HG02943 (cell line): ENCODE measurements around the gene DSTN.

Source experiments
- ATAC-seq: cut with Tn5 transposase; IDR thresholded peaks from one replicate; pipeline ENCODE4 v1.9.1; 2021; ENCODE audit warnings: mild to moderate bottlenecking, low read depth, moderate library complexity; ENCODE audit not compliant: unreplicated experiment

The DSTN gene

DNA sequence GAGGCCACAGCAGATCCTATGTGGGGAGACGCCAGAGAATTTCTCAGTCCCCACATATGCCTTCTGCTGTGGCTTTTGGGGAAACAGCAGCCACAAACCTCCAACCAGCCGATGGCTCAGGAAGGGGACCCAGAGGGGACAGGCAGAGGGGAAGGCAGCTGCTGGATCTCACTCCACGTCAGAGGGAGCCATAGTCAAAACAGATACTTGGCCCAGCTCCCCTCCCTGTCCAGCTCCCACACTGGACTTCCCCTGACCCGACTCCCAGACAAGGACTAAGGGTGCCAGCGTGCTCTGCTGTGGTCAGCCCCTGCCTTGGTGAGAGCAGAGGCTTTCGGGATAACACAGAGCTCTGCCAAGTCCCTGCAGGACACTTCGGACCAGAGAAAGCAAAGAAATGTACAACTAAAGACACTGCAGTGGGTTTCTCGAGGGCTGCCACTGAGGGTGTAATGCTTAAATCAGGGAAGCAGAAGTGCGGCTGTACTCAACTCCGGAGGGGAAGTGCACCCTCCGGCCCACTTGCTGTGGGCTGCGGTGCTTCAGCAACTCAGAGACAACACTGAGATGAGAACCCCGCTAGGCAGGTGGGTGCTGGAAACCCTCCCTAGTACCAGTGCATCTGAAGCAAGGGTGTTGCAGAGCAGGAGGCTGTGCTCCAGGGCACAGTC lies 64.9 kb downstream of the DSTN start:
- no peak for ATAC-seq

DNA sequence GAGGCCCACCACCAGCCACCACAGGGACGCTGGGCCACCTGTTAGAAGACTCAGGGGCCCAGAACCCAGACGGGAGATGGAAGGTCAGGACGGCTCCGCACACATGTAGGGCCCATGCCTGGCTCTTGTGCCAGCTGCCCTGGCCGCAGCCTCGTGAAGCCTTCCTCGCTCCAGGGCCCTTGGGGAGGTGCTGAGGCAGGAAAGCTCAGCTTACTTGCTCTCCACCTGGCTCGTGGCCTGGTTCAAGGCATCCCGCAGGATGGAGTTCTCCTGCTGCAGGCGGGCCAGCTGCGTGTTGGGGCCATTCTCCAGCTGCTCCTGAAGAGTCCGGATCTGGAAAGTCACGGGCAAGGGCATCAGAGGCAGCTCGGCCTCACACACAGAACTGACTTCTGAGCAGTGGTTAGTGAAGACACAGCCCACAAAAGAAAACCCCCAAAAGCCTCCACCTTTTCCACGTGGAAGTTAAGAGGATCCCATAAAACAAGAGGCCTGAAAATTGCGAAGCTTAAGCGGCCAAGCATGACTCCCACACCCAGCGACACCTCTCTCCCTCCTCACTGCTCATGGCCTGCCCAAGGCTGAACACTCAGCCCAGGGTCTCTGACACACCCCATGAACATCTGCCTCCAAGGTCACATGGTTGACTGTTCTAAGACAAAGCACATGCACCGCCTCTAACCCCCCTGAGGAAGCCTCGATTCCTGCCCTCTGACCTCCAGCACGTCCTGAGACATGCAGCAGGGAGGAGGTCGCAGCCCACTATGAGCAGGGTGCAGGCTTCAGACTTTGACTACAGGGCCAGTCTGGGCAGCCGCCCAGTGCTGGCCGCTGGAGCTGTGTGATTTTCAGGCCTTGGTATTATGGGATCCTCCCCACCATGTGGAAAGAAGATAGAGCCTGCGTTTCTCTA lies 65.7 kb downstream of the DSTN start:
- no peak for ATAC-seq

DNA sequence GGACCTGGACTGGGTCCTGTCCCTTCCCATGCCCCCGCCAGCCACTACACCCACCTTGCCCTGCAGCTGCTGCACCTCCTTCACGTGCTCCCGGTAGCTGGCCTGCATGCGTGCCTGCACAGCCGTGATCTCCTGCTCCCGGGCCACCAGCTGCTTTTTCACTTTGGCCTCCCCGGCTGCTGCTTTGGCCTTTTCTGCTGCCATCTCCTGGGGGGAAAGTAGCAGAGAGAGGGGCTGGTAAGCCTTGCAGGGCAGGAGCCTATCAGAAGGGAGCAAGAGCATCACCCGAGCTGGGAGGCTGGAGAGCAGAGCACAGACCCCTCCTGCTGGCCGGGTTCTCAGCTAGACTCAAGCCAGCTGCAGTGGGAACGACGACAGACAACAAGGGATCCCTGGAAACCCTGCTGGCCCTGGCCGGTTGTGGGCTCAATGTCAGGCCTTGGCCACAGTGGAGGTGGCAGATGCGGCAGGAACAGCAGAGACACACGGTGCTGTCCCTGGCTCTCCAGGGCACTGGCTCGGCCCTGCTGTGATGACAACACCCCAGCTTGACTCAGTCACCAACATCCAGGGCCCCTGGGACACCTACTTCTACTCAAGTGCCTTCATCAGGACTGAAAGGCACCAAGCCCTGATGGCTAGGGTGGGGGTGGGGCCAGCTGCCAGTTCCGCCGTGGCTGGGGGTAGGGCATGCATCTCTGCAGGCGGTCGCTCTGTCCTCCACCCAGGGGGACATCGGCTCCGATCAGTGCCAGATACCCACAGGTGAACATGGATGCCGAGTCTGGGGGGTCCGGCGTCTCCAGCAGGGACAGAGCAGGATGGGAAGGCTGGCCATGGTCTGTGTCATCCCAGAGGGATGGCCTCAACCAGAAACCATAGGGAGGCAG lies 66.9 kb downstream of the DSTN start:
- no peak for ATAC-seq

DNA sequence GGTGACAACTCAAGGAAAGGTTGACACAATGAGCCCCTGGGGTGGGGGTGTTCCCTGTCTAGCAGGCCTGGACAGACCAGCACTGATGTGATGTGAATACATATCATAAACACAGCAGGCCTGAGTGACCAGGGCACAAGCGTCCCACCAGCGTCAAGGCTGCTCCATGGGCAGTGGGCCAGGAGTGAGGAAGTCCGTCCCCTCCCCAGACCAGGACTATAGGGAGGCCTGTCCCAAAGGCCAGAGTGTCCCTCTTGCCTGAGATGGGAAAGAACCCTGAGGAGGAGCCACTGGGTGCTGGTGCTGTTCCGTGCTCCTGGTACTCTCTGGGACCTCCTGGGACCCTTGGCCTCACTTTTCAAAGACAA lies 67.5 kb downstream of the DSTN start:
- no peak for ATAC-seq

DNA sequence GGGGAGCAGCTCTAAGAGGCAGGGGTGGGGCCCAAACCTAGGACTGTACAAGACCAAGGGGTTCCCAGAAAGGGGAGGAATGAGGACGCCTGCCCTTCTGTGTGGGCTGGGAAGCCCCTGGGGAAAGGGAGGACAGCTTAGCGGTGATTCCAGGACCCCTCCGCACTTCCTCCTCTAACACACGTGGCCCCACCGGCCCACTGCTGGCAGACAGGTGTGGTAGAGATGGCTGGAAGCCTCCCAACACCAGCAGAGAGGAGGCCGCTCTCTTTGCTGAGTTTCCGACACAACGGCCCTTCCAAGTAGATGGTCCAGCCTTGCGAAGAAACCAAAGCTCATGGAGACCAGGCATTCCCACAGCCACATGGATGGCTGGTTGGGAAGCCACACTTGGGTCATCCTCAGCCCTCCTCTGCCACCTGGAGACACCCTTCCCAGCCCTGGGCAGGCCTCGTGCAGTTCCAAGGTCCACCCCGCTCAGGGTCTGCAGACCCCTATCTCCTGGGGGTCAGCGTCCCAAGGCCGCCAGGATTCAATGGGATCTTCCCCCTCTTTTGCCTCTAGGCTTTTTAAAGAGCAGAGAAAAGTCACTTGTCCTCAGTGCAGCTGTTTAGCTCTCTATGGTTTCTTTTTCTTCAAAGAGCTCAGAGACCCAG lies 68.2 kb downstream of the DSTN start:
- no peak for ATAC-seq

DNA sequence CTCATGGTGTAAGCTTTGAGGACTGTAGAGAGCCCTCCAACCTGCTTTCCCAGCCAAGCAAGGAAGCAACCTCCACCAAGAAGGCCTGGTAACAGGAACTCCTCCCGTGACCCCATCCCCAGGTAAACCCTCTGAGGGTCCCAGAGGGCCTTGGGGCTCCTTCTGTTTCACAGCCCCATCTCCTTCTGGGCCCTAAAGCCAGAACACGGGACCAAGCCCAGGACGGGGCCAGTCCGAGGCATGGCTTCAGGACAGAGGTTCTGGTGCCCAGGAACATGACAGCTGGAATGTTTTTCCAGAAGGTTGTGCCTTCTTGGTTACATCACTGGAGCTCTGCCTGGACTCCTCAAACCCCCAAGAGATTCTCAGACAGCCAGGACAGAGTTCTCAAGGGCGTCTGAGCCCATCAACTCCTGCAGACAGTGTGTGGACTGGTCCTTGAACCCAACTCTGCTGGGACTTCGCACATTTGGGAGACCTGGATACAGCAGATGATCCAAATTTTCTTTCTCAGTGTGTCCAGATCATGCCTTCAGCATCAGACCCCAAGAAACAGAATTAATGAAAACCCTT lies 69.0 kb downstream of the DSTN start:
- no peak for ATAC-seq

DNA sequence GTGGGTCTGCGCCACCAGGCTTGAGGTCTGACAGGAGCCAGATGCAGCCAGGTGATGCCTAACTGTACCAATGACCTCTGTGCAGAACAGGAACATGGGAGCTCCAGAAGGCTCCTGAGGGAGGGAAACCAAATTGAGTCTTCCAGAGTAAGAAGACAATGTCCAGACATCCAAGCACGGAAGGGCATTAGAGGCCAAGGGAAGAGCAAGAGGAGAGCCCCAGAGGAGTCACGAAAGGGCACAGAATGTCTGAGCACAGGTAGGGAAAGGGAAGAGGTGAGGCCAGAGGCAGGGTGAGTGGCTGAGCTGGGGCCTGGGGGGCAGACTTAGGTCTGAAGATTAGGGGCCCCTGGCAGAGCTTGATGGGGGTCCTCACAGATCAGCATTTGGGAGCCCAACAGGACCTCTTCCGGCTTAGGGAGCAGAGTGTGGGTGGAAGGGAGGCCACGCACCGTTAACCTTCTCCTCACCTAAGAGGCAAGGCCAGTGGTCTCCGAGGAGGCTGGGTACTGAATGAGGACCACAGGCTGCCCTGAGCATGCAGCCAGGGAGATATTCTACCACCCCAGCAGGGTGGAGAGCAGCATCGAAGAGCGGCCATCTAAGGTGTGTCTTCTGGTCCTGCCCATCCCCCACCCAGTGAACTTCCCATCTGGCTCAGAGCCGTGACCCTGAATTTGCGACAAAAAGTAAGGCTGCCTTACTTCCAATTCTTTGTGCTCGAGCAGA lies 70.4 kb downstream of the DSTN start:
- ATAC-seq: no peak

DNA sequence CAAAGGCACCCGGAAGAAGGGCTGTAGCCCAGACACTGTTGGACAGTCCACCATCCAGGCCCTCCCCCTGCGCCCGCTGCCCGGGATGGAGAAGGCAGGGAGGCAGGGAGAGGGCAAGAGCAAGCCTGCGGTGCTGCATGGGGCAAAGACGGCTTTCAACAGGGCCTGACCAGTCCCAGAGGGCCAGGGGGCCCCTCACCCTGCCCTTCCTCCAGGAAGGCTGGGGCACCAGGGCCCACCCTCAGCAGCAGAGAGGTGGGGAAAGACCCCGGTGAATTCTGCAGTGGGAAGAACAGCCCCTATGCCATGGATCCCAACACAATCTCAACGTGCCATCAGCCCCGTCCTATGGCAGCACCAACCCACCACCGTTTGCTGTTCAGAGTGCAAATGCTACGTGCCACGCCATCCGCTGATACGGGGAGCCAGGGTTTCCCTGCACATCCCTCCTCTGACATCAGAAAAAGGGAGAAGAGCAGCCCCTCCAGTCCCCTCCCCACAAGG lies 71.1 kb downstream of the DSTN start:
- ATAC-seq: no peak

DNA sequence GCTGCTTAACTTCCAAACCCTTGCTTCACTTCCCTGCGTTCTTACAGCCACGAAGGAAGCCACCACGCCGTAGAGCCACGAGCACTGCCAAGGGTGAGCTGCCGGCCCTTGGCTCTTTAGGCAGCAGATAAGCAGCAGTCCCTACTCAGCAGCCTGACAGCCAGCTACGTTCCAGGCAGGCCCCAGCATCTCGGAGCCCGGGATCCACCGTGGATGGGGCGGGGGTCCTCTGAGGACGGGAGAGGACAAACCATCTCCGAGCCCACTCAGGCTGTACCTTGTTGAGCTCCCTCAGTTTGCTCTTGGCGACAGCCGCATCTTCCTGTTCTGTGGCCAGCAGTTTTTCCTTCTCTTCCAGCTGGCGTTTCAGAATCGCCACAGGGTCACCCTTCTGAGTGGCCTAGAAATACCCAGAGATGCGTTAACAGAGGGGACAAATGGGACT lies 71.7 kb downstream of the DSTN start:
- no peak for ATAC-seq

DNA sequence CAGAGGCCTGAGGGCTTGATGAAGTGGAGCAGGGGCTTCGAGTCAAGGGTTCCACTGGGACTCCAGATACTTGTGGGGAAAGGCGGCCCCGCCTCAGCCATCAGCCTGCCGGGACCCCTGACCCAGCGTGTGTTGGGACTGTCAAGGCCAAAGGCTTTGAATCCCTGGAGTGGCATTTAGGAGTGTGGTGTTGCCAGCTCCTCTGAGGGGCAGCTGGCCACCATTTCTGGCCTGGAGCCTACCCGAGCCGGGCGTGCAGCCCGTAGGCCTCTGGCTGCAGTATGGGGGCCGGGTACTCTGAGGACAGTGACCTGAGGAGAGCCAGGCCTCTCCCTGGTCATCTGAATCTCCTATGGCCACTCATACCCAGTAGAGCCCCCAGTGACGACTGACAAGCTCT lies 72.1 kb downstream of the DSTN start:
- ATAC-seq: no peak

DNA sequence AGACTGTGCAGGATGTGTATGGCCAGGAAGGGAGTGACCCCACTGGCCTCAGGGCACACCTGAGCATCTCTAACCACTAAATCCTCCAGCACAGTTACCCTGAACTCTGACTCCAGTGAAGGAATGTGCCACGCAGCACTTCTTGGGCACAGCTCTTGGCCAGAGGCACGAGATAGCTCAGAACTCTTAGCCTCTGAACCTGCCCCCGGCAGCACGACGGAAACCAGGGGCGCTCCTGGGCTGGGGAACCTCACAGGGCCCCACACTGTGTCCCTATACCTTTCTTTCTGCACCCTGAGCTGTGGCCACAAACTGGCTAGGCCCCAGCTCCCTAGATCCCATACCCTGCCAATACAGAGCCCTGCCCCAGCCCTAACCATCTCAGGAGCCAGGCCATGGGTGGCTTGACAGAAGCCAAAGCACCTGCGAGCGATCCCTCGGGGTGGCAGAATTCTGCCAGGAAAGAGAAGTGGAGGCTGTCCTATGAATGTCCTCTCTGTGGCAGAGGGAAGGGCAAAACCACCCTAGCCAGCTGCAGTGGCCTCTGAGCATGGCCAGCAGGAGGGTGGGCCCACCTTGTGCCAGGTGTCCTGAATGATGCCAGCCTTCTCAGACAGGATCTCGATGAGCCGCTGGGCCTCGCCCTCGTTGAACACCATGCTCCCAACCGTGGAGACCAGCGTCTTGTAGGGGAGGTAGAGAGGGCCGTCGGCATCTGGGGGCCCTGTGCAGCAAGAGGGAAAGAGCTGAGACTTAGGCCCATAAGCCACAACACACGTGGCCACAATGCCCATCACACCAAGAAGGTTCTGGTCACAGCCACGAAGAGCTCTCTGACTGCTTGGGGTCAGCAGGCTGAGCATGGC lies 72.8 kb downstream of the DSTN start:
- ATAC-seq: no peak

DNA sequence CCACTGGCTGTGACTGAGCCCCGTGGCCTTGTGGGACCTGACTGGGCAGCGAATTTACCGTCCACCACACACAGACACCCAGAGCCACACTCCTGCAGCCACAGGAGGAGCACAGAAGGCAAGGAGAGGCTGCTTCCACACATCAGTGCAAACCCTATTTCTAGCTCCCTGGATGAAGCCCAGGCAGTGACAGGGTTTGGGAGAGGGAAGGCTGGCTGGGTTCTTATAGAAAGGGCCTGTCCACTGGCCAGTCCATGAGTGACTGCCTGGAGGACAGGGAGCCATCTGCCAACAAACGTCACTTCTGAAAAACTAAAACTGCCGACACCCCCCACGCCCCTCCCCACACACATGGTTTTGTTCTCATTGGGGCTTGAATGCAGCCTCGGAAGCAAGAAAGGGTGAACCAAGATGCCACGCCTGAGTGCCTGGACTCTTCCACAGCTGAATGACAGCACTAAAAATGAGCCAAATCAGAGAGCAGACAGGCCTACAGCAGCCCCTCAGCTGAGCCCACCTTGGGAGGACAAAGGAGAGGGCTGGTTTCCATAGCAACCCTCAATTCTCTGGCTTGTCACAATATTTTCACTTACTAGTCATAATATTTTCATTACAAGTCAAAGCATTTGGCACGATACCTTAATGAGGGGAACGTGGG lies 73.8 kb downstream of the DSTN start:
- no peak for ATAC-seq

DNA sequence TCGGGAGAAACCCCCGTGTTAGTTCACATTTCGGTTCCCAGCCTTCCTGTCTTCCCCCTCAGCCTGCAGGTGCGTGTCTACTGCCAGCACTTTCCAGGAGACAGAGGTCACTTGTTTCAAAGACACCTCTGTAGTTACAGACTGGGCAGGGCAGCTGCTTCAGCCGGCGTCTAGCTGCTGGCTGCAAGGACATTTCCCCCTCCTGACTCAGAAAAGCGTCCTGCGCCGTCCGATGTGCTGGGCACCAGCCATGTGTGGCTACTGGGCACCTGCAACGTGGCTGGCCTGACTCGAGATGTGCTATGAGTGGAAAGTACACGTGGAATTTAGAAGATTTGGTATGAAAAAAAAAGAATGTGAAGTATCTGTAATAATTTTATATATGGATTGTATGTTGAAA lies 74.6 kb downstream of the DSTN start:
- ATAC-seq: no peak

DNA sequence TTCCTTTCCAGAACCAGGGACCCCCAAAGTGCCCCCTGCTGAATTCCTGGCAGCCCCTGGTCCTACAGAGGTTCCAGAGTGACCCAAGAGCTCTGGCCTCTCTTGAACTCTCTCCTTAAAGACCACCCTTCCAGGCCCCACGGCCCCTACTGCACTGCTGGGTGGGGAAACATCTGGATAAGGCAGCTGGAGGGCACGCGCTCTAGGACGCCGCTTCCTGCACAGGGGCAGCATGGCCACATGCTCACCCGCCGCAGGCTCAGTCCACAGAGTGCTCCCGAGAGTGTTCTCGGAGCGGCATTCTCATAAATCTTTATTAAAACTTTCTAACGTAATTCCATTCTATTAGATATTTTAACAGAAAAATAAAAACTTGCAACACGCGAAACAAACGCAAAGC lies 75.1 kb downstream of the DSTN start:
- no peak for ATAC-seq

DNA sequence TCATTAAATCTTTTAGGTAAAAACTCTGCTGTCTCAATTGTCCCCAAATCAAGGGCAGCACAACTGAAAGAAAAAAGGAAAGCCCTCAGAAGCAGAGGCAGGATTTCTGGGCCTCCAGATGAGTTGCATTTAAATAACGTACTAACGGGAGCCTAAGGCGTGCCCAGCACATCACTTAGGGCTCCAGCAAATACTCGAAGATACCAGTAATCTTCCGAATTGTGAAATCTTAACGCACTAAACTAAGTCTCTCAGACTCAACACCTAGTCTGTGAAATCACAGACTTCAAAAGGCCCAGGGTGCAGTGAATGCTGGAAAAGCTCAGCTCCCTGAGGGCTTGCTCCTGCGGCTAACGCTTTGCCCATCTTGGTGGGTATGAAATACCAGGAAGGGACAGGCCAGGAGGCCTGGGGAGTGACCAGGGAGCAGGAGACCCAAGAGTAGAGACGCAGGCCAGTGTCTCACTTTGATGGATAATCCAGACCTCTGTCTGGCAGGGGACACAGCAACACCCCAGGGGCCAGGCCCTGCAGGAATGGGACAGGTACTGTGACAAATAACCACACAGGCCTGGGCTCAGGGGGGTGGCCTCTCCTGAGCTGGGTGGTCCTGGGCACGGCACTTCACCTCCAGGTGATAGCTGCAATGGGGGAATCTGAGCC lies 75.8 kb downstream of the DSTN start:
- ATAC-seq: no peak

DNA sequence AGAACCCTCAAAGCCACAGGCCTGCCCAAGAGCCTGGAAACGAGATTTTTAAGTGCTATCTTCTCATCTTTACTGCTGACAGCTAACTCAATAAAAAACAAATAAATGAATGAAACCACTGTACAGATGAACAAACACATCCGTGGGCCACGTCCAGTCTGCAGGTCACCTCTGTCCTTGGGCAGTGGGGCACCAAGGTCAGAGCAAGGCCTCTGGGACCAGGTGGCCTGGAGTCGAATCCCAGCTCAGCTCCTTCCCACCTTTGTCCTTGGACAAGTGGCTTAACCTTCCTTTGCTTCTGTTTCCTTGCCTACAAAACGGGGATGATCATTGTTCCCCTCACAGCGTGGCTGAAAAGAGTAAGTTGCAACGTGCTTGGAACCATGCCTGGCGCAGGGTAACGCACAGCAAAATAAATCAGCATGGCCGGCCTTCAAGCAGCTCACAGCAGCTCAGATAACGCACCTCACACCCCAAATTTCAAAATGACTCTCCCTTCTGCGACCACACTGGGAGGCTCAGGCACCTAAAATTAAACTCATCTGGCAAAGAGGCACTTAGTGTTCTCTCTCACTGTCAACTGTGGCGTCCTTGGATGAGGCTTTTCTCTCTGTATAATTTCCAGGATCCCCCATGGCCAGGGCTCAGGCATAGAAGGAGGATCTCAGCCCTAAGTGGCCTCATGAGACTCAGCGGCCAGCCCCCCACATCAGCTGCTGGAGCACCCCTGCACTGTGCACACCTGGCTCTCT lies 76.5 kb downstream of the DSTN start:
- ATAC-seq: no peak

DNA sequence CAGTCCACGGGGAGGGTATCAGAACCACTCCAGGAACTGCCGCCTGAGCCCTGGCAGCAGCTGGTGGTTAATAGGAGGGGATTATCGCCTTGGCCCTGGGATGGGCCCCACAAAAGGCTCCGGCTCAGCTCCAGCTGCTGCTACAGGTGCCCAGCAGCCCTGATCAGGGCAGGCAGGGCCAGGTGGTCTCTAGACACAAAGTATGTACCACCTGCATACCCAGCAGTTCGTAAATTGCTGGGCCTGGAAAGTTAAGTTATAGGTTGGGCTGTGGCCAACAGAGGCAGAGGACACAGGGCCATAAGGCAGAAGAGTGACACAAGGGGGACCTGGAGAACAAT lies 77.1 kb downstream of the DSTN start:
- no peak for ATAC-seq
